ENCODE measurements around the gene DIP2C. TPM values are rescaled to one million over a fixed set of nuclear protein-coding genes. Genes with fewer than 3 reads are reported as not detected.

Gene DIP2C
- total and polyA plus RNA-seq, 3 donors from 2014 or later = 14.9 to 43.4 (median 30.1) TPM

DNA sequence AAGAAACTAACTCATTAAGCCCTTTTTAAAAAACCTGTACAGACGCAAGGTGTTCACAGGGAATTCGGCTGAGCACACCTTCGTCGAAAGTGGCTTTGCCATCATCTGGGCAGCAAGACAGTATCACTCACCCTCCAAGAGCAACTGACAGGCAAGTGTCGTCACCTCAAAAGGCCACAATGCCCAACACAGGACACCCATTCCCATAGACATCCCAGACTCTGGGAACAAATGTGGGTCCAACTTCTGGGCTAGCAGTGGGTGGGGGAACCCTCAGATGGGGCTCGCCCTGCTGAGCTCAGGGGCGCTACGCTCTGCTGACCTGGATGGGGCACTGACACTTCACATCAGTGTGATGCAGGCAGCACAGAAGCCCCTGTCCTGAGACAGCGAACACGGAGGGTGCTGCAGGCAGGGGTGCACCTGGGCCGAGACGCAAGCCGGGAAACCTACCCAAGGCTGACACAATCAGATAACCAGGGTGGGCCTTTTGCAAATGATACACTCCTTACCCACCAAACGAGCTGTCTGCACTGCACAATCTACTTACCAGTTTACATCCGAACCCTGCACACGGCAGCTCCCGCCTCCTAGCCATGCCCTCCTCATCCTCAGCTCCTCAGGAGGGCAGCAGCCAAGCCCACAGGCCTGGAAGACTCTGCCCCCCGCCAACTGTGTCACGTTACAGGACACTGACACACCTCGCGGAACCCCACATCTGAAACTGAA lies 1.7 kb downstream of the DIP2C start:
- no peaks in the 10 kb centered on the region for H3K36me3 ChIP-seq (ENCODE audit: low read depth, missing control alignments)
- WGBS, 2 donors = 56 to 58% methylated on average over 18 to 21 of the region's 21 CpGs
- H3K4me1 ChIP-seq = peaks cover 8% of the 10 kb centered on the region
- TF ChIP-seq CTCF (IDR thresholded peaks at IDR 0.05) (no peak), POLR2A (IDR thresholded peaks at IDR 0.05) (no peak)
- intact Hi-C loops (cut with DNase I; ENCODE audit: low total_unique reads) = no loop called here
- H3K27me3 ChIP-seq = no peaks in the 10 kb centered on the region
- no peak overlapping the region for H3K27ac ChIP-seq
- peak overlapping the region in 1 of 2 donors; percentile 82 for H3K4me3 ChIP-seq
- H3K9me3 ChIP-seq = no peaks in the 10 kb centered on the region
- DNase-seq = no peak

- H3K4me1 ChIP-seq = peaks cover 8% of the 10 kb centered on the region
- H3K36me3 ChIP-seq (ENCODE audit: low read depth, missing control alignments) = no peaks in the 10 kb centered on the region
- no peaks in the 10 kb centered on the region for H3K27me3 ChIP-seq
- no peak overlapping the region for H3K4me3 ChIP-seq
- intact Hi-C loops (cut with DNase I; ENCODE audit: low total_unique reads) = no loop called here
- DNase-seq = no peak
- H3K27ac ChIP-seq = no peak overlapping the region
- H3K9me3 ChIP-seq = no peaks in the 10 kb centered on the region
- WGBS, 2 donors = 89 to 94% methylated on average over 19 of the region's 19 CpGs
- TF ChIP-seq CTCF (IDR thresholded peaks at IDR 0.05) = no peak
- no peak for TF ChIP-seq POLR2A (IDR thresholded peaks at IDR 0.05)
Observed at GRCh38 chr10:686155-686931, 3.1 kb downstream of the DIP2C start.

DNA sequence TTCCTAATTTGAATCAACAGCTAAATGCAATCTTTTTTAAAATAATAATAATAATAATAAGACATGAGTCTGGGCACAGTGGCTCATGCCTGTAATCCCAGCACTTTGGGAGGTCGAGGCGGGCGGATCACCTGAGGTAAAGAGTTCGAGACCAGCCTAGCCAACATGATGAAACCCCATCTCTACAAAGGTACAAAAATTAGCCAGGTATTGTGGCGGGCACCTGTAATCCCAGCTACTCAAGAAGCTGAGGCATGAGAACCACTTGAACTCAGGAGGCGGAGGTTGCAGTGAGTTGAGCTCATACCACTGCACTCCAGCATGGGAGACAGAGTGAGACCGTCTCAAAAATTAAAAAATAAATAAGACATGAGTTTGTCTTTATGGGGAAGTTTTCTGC lies 3.9 kb downstream of the DIP2C start:
- Histone ChIP-seq H3K27me3 (no peaks in the 10 kb centered on the region), H3K4me1 (peaks cover 8% of the 10 kb centered on the region), H3K9me3 (no peaks in the 10 kb centered on the region), H3K4me3 (no peak overlapping the region), H3K27ac (no peak overlapping the region), H3K36me3 (ENCODE audit: low read depth, missing control alignments) (no peaks in the 10 kb centered on the region)
- DNase-seq = no peak
- WGBS, 2 donors = 83 to 85% methylated on average over 7 of the region's 7 CpGs
- intact Hi-C loops (cut with DNase I; ENCODE audit: low total_unique reads) = no loop called here
- TF ChIP-seq CTCF (IDR thresholded peaks at IDR 0.05) (no peak), POLR2A (IDR thresholded peaks at IDR 0.05) (no peak)

- Histone ChIP-seq H3K27ac (no peak overlapping the region), H3K36me3 (ENCODE audit: low read depth, missing control alignments) (no peaks in the 10 kb centered on the region), H3K4me3 (no peak overlapping the region), H3K4me1 (peaks cover 12% of the 10 kb centered on the region), H3K9me3 (no peaks in the 10 kb centered on the region), H3K27me3 (no peaks in the 10 kb centered on the region)
- TF ChIP-seq CTCF (IDR thresholded peaks at IDR 0.05) (no peak), POLR2A (IDR thresholded peaks at IDR 0.05) (no peak)
- DNase-seq = no peak
- WGBS, 2 donors = 80 to 85% methylated on average over 23 of the region's 23 CpGs
- intact Hi-C loops (cut with DNase I; ENCODE audit: low total_unique reads) = no loop called here
Observed at GRCh38 chr10:683448-684071, 5.9 kb downstream of the DIP2C start.

All from testis (tissue), 3 donors.